Uterus (tissue), 2 donors: Measurements from ENCODE around the gene LYPD6B.

ENCODE experiments used
- POLR2A ChIP-seq, 2 donors: fragments of 450-650 bp; IDR thresholded peaks; one replicate each; pipeline ENCODE4 v1.6.1; 2016; ENCODE audit warnings: antibody characterized with exemption in 2 of 2, mild to moderate bottlenecking in 1 of 2, moderate library complexity in 1 of 2
- TF ChIP-seq, protein P1 (sequence below), 4 experiments: fragments of 200-600 bp in 2 of 4; fragments of 450-650 bp in 2 of 4; sonication (generic) in 2 of 4; IDR thresholded peaks; one replicate each; pipeline ENCODE4 v1.5.1; 2016 to 2019; ENCODE audit warnings: antibody characterized with exemption in 4 of 4, mild to moderate bottlenecking in 2 of 4, moderate library complexity in 1 of 4

DNA sequence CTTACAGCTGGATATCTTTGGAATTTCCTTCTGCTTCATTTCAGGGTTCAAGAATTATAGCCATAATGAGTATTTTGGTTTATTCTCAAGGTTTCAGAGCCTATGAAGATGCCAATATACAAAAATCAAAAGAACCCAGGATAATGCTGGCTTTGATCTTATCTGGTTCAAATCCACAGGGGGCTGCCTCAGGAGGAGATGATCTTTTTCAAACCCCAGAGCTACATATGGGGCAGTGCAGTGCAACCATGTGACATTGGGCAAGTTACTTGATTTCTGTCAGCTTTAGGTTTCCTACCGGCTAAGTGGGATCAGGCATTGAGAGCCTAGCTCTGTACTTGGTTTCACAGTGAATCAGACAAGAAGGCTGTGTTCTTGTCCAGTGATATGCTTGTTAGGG, 23.0 kb upstream of the LYPD6B start:
- no peak for TF ChIP-seq POLR2A (IDR thresholded peaks at IDR 0.05)
- TF ChIP-seq, protein P1, sequence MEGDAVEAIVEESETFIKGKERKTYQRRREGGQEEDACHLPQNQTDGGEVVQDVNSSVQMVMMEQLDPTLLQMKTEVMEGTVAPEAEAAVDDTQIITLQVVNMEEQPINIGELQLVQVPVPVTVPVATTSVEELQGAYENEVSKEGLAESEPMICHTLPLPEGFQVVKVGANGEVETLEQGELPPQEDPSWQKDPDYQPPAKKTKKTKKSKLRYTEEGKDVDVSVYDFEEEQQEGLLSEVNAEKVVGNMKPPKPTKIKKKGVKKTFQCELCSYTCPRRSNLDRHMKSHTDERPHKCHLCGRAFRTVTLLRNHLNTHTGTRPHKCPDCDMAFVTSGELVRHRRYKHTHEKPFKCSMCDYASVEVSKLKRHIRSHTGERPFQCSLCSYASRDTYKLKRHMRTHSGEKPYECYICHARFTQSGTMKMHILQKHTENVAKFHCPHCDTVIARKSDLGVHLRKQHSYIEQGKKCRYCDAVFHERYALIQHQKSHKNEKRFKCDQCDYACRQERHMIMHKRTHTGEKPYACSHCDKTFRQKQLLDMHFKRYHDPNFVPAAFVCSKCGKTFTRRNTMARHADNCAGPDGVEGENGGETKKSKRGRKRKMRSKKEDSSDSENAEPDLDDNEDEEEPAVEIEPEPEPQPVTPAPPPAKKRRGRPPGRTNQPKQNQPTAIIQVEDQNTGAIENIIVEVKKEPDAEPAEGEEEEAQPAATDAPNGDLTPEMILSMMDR (IDR thresholded peaks at IDR 0.05), result no peak
